Muscle layer of duodenum (tissue), 2 donors: ENCODE data around the gene APP.
A peak's percentile ranks its signal among the peaks of the same experiment; 100 is the strongest.

ENCODE experiments used
- H3K27ac ChIP-seq: one replicate; pipeline ENCODE4 v1.7.0; 2013; ENCODE audit warnings: mild to moderate bottlenecking, low read length
- H3K27me3 ChIP-seq: one replicate; pipeline ENCODE4 v1.7.0; 2013; ENCODE audit warnings: low read depth, mild to moderate bottlenecking, control low read depth, low read length
- H3K36me3 ChIP-seq, 2 donors: one replicate each; pipeline ENCODE4 v1.7.0; 2013; ENCODE audit warnings: low read length in 2 of 2, control low read depth in 1 of 2, mild to moderate bottlenecking in 1 of 2; ENCODE audit not compliant: insufficient read depth in 2 of 2, control insufficient read depth in 1 of 2
- H3K4me1 ChIP-seq, 2 donors: one replicate each; pipeline ENCODE4 v1.7.0; 2013; ENCODE audit warnings: low read length in 2 of 2, mild to moderate bottlenecking in 2 of 2, control low read depth in 1 of 2, moderate library complexity in 1 of 2; ENCODE audit not compliant: insufficient read depth in 2 of 2, control insufficient read depth in 1 of 2
- H3K4me3 ChIP-seq, 2 donors: one replicate each; pipeline ENCODE4 v1.7.0; 2013; ENCODE audit warnings: low read length in 2 of 2, low read depth in 1 of 2, mild to moderate bottlenecking in 1 of 2
- H3K9me3 ChIP-seq, 2 donors: one replicate each; pipeline ENCODE4 v1.7.0; 2013; ENCODE audit warnings: low read length in 2 of 2, control low read depth in 1 of 2, mild to moderate bottlenecking in 1 of 2; ENCODE audit not compliant: control insufficient read depth in 1 of 2
- donor health status: healthy.

APP gene

DNA sequence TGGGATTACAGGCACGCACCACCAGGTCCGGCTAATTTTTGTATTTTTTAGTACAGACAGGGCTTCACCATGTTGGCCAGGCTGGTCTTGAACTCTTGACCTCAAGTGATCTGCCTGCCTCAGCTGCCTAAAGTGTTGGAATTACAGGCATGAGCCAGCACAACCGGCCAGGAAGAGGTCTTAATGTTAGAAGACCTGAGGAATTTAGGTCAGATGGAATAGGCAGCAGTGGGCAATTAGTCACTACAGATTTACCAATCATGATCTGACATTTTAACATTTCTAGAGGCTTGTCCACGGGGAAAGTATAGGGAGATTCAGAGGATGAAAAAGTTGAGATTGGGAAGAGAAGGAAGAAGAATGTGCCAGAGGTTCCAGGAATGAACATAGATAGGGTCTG lies 8.9 kb upstream of the APP start:
- Histone ChIP-seq H3K27ac (no peak overlapping the region), H3K4me3 (no peak overlapping the region), H3K27me3 (no peaks in the 10 kb centered on the region), H3K9me3 (no peaks in the 10 kb centered on the region), H3K4me1 (no peaks in the 10 kb centered on the region), H3K36me3 (no peaks in the 10 kb centered on the region)

DNA sequence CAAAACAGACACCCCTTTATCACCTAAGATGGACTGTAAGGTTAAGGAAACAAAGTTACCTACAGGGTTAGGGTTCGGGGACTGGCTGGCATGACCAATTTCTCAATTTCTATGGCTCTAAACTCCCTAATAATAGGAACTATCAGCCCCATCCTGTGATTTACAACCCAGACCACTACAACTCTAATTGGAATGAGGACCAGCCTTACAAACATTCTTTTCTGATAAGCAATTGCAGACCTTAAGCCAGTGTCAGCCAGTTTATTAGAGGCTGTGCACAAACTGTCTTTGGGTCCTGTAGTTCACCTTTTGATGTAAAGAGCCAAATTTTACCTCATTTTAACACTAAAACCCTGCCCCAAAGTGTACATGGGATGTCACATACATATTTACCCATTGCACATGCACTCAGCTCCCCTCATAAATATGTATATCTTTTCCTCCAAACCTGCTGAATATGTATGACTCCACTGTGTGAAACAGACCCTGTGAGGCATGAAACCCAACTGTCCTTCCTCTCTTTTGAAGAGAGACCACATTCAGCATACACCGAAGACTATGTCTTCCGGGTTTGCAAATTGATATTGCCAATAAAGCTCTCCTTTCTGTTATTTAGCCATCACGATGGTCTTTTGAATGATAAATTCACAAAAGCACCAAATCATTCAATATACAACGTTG lies 7.3 kb upstream of the APP start:
- no peak overlapping the region for H3K27ac ChIP-seq
- no peaks in the 10 kb centered on the region for H3K4me1 ChIP-seq
- H3K27me3 ChIP-seq = no peaks in the 10 kb centered on the region
- no peaks in the 10 kb centered on the region for H3K9me3 ChIP-seq
- H3K4me3 ChIP-seq = no peak overlapping the region
- no peaks in the 10 kb centered on the region for H3K36me3 ChIP-seq

DNA sequence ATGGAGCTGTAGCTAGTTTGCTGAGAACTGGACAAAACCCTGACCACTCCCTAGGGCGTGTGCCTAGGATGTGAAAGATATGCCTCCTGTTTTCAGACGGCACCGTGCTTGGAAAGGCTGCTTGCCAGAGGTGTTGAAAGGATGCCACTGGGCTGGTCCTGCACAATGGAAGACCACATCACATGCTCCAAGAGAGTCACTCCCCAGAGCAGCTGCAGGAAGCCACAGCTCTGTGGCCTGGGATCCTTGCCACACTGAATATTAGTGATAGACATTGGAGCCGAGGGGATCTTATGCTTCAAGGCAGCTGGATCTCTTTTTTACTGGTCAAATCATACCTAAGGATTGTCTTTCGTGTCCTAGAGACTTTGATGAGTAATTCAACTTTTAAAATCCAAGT lies 6.6 kb upstream of the APP start:
- H3K4me1 ChIP-seq = no peaks in the 10 kb centered on the region
- H3K4me3 ChIP-seq = no peak overlapping the region
- no peaks in the 10 kb centered on the region for H3K9me3 ChIP-seq
- H3K27ac ChIP-seq = no peak overlapping the region
- no peaks in the 10 kb centered on the region for H3K36me3 ChIP-seq
- no peaks in the 10 kb centered on the region for H3K27me3 ChIP-seq

DNA sequence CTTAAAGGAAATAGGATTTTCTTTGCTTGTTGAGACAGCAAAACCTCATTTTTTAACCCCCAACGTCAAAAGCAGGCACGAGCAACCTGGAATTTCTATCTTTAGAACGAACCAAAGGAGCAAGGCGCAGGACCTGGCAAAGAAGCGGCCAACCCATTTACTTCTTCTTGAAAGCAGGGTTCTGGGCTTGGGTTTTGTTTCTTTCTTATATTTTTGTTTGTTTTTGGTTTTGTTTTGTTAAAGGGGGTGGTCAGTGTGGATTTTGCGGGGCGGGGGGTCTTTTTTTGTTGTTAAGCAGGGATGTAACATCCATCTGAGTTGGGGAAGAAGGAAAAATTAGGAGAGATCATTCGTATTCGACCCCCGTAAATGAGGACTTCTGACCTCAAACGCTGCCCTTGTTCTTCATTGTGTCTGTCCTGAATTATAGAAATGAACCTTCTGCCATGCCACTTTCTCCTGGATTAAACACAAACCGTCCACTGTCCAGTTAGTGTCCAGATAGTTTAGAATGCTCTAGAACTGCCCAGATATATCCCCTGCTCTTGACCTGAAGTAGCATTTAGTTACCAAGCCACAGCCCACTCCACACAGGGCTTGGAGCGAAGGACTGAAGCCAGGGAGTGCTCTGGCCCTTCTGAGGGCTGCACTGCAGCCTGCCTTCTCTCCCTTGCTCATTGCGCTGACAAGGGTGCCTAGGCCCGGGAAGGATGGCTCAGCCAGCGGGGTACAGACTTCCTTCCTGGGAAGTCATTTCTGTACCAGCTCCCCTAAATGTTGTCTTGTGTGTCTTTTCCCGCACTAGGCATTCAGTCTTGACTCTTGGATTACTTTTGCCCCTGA lies 909 bp upstream of the APP start:
- Histone ChIP-seq H3K36me3 (no peaks in the 10 kb centered on the region), H3K27ac (no peak overlapping the region), H3K27me3 (no peaks in the 10 kb centered on the region), H3K9me3 (no peaks in the 10 kb centered on the region), H3K4me1 (peaks cover 7 to 22% of the 10 kb centered on the region in 2 donors), H3K4me3 (peak overlapping the region; percentile 78 to 97)

DNA sequence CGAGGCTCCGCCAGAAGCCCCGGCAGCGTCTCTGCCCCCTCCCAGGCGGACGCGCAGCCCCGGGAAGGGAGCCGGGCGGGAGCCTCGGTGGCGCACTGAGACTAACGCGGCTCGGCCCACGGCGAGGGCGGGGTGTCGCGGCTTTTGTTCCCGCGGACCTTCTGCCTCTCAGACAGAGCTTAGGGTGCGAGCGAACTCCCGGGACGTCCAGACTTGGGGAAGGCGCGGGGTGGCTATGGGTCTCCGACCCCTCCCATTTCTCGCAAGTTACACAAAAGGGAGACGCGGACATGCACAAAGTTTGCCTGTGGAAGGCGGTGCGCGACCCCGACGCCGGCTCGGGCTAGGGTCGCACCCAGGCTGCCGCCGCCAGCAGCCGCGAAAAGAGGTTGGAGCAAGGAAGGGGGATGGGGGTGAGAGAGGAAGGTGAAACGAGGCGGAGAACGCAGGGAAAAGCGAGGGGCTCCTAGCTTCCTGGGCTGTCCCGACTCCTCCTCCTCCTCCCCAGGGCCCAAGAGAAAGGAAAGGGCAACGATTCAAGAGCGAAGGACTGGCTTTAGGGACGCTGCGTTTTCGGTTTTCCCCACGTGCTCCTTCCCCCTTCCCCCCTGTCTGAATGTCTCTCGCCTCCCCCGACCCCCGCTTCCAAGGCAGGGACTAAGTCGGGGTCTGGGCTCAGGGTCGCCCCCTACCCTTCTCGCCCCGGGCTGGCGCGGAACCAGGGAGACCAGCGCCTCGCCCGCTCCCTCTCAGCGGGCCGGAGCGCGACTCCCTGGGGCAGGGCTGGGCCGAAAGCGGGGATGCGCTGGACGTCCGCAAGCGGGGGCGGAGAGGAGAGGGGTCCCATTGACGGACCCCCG lies 729 bp downstream of the APP start:
- Histone ChIP-seq H3K4me3 (peak overlapping the region; percentile 78 to 97), H3K9me3 (no peaks in the 10 kb centered on the region), H3K4me1 (peaks cover 11 to 37% of the 10 kb centered on the region in 2 donors), H3K27ac (peak overlapping the region; percentile 78), H3K27me3 (no peaks in the 10 kb centered on the region), H3K36me3 (no peaks in the 10 kb centered on the region)

DNA sequence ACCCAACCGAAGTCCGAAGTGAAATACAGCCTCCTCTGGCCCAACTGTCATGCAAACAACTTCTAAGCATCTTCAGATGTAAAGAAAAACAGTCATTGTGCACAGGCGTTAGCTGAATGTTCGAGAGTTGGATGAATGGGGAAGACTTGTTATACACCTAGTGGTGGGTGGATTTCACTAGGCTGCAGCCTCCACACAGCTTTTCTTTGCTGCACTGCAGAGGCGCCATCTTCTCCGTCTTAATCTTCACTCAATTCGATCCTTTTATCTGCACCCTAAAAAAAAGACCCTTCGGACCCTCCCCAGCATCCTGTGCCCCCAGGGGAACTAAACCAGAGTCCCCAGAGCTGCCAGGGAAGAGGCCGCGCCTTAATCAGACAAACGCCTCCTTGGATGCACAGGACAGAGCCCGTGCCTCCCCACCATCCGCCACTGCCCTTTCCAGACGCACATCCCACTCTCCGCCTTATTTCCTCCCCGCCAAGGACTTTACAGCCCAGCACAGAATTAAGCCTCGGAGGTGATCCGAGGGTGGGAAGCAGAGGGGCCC lies 1.4 kb downstream of the APP start:
- Histone ChIP-seq H3K27me3 (no peaks in the 10 kb centered on the region), H3K27ac (peak overlapping the region; percentile 78), H3K36me3 (no peaks in the 10 kb centered on the region), H3K9me3 (no peaks in the 10 kb centered on the region), H3K4me1 (peaks cover 11 to 37% of the 10 kb centered on the region in 2 donors), H3K4me3 (peak overlapping the region; percentile 78 to 97)

DNA sequence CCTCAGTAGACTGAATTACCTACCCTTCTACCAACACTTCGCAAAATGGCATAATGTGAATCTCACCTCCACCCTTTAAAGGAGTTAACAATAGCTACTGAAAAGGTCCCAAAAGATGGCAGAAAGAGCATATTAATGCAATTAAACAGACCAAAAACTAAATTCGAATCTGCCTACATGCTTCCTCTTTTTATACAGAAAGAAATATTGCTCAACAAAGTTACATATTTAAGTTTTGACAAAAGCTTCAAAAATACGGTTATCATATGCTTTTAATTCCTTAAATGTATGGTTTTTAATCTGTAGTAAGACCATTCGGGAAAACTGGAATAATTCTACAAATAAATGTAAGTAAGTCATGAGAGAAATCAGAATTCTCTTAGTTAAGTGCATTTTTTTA lies 2.2 kb downstream of the APP start:
- H3K36me3 ChIP-seq = no peaks in the 10 kb centered on the region

DNA sequence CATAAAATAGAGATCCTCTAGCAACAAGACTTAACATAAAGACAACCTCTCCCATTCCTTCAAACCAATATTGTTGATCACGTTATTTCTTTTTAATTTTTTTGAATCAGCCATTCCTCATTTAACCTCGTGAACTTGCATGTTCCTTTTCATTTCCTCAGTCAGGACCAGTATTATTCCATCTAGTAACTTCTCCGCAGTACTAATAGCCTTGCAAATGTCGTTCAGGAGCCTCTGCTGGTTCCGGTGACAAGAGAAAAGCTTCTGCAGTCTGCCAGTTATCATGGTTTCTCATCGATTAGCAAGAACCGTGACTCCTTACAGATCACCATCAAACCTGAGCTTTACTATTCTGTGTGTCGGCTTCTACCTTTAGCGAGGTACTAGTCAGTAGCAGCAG lies 3.0 kb downstream of the APP start:
- H3K4me1 ChIP-seq = peaks cover 11 to 37% of the 10 kb centered on the region in 2 donors

More for the DNA sequence above, 2.2 kb downstream of the APP start:
- Histone ChIP-seq H3K27ac (peak overlapping the region; percentile 78), H3K9me3 (no peaks in the 10 kb centered on the region), H3K4me3 (peak overlapping the region; percentile 78 to 97), H3K4me1 (peaks cover 11 to 37% of the 10 kb centered on the region in 2 donors), H3K27me3 (no peaks in the 10 kb centered on the region)

DNA sequence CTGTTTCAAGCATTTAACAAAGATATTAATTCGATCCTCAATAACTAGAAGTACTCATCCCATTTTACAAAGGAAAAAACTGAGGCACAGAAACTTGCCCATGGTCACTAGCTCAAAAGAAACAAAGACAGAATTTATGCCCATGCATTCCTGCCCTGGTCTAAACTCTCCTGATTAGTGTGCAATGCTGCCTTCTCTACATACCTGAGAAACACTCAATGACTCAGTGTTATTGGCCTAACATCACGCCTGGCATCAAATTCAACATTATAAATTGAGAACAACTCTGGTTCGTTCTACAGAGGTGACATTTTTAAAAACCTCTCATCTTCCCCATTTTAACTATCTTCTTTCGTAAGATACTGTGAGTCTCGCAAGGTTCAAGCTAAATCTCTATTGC lies 5.2 kb downstream of the APP start:
- Histone ChIP-seq H3K27ac (no peak overlapping the region), H3K4me1 (peaks cover 11 to 47% of the 10 kb centered on the region in 2 donors), H3K4me3 (no peak overlapping the region)

More for the DNA sequence above, 3.0 kb downstream of the APP start:
- Histone ChIP-seq H3K4me3 (peak overlapping the region; percentile 38 to 97), H3K27me3 (no peaks in the 10 kb centered on the region), H3K36me3 (no peaks in the 10 kb centered on the region), H3K9me3 (no peaks in the 10 kb centered on the region), H3K27ac (peak overlapping the region; percentile 39)

DNA sequence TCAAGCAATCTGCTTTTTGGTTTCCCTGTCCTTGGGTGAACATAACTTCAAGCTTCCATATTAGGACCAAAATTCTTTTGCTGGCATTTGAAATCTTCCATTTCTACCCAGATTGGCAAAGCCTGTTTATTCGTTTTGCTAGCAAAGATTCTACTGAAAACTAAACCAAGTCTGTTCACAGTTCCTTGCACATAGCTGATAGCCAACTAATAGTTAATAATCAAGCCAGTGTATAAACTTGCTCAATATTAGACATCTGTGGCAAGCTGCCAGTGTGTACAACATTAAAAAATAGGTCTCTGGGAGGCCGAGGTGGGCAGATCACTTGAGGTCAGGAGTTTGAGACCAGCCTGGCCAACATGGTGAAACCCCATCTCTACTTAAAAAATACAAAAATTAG lies 6.3 kb downstream of the APP start:
- peaks cover 11 to 53% of the 10 kb centered on the region in 2 donors for H3K4me1 ChIP-seq
- no peaks in the 10 kb centered on the region for H3K9me3 ChIP-seq
- H3K36me3 ChIP-seq = no peaks in the 10 kb centered on the region
- no peak overlapping the region for H3K4me3 ChIP-seq
- H3K27me3 ChIP-seq = no peaks in the 10 kb centered on the region
- no peak overlapping the region for H3K27ac ChIP-seq

More for the DNA sequence above, 5.2 kb downstream of the APP start:
- H3K27me3 ChIP-seq = no peaks in the 10 kb centered on the region
- no peaks in the 10 kb centered on the region for H3K9me3 ChIP-seq
- no peaks in the 10 kb centered on the region for H3K36me3 ChIP-seq

DNA sequence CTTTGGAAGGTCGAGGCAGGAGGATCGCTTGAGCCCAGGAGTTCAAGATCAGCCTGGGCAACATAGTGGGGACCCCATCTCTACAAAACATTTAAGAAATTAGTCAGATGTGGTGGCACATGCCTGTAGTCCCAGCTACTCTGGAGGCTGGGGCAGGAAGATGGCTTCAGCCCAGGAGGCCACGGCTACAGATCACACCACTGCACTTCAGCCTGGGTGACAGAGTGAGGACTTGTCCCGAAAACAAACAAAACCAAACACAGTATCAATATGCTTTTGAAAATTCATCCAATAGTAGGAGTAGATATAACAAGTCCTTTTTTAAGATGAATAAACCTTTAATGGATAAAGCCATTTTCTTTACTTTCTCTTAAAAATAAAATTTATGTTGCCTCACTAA lies 8.5 kb downstream of the APP start:
- H3K4me3 ChIP-seq = no peak overlapping the region
- H3K27ac ChIP-seq = no peak overlapping the region
- no peaks in the 10 kb centered on the region for H3K36me3 ChIP-seq
- no peaks in the 10 kb centered on the region for H3K9me3 ChIP-seq
- H3K27me3 ChIP-seq = no peaks in the 10 kb centered on the region
- peaks cover 17 to 45% of the 10 kb centered on the region in 2 donors for H3K4me1 ChIP-seq
